Suprapubic skin (tissue), 4 donors: ENCODE measurements around the gene RANGRF.

Experiments
- EP300 ChIP-seq: sonication (generic); formaldehyde crosslinking; IDR thresholded peaks from one replicate; pipeline ENCODE4 v1.6.1; 2017; ENCODE audit warnings: antibody characterized with exemption
- POLR2A ChIP-seq, 2 donors: fragments of 450-650 bp; IDR thresholded peaks; one replicate each; pipeline ENCODE4 v1.6.1; 2017; ENCODE audit warnings: antibody characterized with exemption in 2 of 2, mild to moderate bottlenecking in 2 of 2, moderate library complexity in 2 of 2
- POLR2AphosphoS5 ChIP-seq, 3 donors: sonication (generic); formaldehyde crosslinking; IDR thresholded peaks; one replicate each; pipeline ENCODE4 v1.6.1; 2017; ENCODE audit warnings: antibody characterized with exemption in 3 of 3
- TF ChIP-seq, protein P1 (sequence below), 2 donors: fragments of 200-600 bp in 1 of 2; fragments of 450-650 bp in 1 of 2; sonication (generic) in 1 of 2; IDR thresholded peaks; one replicate each; pipeline ENCODE4 v1.5.1; 2016 to 2019; ENCODE audit warnings: antibody characterized with exemption in 2 of 2, mild to moderate bottlenecking in 1 of 2, moderate library complexity in 1 of 2

DNA sequence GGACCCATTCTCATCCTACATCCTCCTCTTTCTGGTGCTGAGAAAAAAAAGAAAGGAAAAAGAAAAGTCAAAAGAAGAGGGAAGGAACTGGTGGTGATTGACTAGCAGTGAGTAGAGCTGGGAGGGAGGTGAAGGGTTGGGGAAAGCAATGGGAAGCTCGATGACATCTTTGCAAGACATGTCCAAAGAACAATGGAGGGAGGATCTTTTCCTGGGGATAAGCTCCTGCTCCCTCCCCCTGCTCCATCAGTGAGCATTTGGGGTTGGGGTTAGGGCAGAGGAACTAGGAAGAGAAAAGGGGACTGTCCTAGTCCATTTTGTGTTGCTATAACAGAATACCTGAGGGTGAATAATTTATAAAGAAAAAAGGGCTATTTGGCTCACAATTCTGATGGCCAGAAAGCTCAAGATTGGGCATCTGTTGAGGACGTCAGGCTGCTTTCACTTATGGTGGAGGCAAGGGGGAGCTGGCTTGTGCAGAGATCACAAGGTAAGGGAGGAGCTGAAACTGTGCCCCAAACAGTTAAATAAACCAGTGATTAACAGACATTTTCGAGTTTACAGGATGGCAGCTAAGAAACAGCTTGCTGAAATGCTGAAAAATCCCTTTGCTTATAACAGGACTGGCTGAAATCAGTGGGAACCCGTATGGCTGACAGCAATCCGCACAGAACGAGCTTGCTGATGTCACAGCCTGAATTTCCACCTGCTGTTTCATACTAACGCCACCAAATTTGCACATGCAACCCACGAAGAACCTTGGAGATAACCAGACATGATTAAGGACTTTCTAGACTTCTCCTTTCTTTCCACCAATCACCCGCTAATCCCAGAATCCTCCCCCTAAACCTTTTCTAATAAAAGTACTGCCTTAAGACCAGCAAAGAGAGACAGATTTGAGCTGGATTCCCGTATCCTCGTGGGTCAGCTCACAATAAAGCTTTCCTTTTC, 49.6 kb downstream of the RANGRF start:
- TF ChIP-seq, protein P1, sequence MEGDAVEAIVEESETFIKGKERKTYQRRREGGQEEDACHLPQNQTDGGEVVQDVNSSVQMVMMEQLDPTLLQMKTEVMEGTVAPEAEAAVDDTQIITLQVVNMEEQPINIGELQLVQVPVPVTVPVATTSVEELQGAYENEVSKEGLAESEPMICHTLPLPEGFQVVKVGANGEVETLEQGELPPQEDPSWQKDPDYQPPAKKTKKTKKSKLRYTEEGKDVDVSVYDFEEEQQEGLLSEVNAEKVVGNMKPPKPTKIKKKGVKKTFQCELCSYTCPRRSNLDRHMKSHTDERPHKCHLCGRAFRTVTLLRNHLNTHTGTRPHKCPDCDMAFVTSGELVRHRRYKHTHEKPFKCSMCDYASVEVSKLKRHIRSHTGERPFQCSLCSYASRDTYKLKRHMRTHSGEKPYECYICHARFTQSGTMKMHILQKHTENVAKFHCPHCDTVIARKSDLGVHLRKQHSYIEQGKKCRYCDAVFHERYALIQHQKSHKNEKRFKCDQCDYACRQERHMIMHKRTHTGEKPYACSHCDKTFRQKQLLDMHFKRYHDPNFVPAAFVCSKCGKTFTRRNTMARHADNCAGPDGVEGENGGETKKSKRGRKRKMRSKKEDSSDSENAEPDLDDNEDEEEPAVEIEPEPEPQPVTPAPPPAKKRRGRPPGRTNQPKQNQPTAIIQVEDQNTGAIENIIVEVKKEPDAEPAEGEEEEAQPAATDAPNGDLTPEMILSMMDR (IDR thresholded peaks at IDR 0.05): no peak
- TF ChIP-seq POLR2A (IDR thresholded peaks at IDR 0.05) (no peak), EP300 (no peak), POLR2AphosphoS5 (IDR thresholded peaks at IDR 0.05) (no peak)
